Stimulated activated naive CD8-positive, alpha-beta T cell treated with anti-CD3 and anti-CD28 coated beads, Interleukin-15, Interleukin-2, amounts not matched to agents 100 ng/mL and 50 ng/mL, for 24 hours (primary cell): ENCODE measurements around the gene ZNF462.

Source experiments
- H3K27ac Mint-ChIP-seq: one replicate; pipeline ENCODE4 v1.8.0; 2021; ENCODE audit warnings: mild to moderate bottlenecking, mixed read lengths
- H3K27me3 Mint-ChIP-seq: one replicate; pipeline ENCODE4 v1.8.0; 2021; ENCODE audit warnings: mixed read lengths
- H3K36me3 Mint-ChIP-seq: one replicate; pipeline ENCODE4 v1.8.0; 2021; ENCODE audit warnings: low read depth, mixed read lengths
- H3K4me1 Mint-ChIP-seq: one replicate; pipeline ENCODE4 v1.8.0; 2021; ENCODE audit warnings: low read depth, mixed read lengths
- H3K4me3 Mint-ChIP-seq: one replicate; pipeline ENCODE4 v1.8.0; 2021; ENCODE audit warnings: mild to moderate bottlenecking, mixed read lengths
- H3K9me3 Mint-ChIP-seq: one replicate; pipeline ENCODE4 v1.8.0; 2021; ENCODE audit warnings: mixed read lengths

The ZNF462 gene

DNA sequence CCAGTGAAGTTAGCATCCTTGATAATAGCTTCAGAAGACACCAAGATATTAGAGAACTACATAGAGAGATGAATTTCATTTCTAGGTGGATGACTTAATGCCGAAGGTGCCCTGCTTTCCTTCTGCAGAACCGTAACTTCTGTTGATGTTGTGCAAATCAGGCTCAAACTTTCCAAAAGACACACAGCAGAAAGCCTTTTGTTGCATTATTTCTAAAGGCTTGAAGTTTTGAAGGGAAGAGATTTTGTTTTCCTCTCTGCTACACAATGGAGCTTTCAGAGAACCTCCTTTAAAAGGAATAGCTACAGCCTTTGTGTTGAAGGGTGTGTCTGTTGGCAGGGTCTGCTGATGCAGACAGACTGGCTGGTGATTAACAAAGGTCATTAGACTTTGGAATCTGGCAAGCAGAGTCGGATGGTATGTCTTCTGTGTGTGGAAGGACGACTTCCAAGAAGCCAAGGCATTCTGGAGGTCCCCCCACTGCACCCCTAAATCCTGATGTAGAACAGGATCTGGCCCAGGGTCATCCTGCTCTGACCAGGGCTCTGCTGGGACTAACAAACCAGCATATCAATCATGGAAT, 57.8 kb downstream of the ZNF462 start:
- no peaks in the 10 kb centered on the region for H3K27me3 Mint-ChIP-seq
- no peaks in the 10 kb centered on the region for H3K36me3 Mint-ChIP-seq
- H3K9me3 Mint-ChIP-seq: no peaks in the 10 kb centered on the region
- no peak overlapping the region for H3K27ac Mint-ChIP-seq
- H3K4me1 Mint-ChIP-seq: peaks cover 9% of the 10 kb centered on the region
- no peak overlapping the region for H3K4me3 Mint-ChIP-seq

DNA sequence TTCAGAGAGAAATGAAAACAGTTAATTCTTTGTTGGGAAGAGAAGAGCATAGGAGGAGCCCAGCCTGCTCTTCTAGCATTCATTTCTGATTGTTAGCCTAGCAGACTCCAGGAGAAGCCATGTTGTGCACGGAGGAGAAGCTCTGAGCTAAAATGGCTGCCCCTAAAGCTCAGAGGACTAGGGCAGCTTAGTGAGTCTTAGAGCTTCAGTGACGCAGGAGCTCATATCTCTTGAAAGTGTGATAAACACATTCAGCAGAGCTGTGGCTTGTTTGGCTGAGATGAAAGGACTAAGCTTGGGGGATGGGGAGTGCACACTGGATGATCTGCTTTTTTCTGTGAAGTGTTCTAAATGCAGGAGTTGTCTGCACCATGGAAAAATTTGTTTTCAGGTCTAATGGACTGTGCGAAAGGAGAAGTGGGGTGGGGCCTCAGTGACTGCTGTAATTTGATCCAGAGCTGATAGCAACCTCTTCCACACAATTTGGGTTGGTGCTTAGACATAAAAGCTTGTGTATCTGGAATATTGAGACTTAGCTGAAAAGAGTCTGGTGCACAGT, 58.5 kb downstream of the ZNF462 start:
- no peaks in the 10 kb centered on the region for H3K36me3 Mint-ChIP-seq
- H3K27me3 Mint-ChIP-seq: no peaks in the 10 kb centered on the region
- H3K4me1 Mint-ChIP-seq: peaks cover 9% of the 10 kb centered on the region
- peaks cover 1% of the 10 kb centered on the region for H3K9me3 Mint-ChIP-seq
- H3K4me3 Mint-ChIP-seq: no peak overlapping the region
- H3K27ac Mint-ChIP-seq: no peak overlapping the region

GRCh38 chr9:106922026-106922425, 59.1 kb downstream of the ZNF462 start:
- H3K36me3 Mint-ChIP-seq: no peaks in the 10 kb centered on the region
- H3K4me3 Mint-ChIP-seq: no peak overlapping the region
- peaks cover 3% of the 10 kb centered on the region for H3K9me3 Mint-ChIP-seq
- H3K27me3 Mint-ChIP-seq: no peaks in the 10 kb centered on the region
- no peak overlapping the region for H3K27ac Mint-ChIP-seq
- peaks cover 9% of the 10 kb centered on the region for H3K4me1 Mint-ChIP-seq

DNA sequence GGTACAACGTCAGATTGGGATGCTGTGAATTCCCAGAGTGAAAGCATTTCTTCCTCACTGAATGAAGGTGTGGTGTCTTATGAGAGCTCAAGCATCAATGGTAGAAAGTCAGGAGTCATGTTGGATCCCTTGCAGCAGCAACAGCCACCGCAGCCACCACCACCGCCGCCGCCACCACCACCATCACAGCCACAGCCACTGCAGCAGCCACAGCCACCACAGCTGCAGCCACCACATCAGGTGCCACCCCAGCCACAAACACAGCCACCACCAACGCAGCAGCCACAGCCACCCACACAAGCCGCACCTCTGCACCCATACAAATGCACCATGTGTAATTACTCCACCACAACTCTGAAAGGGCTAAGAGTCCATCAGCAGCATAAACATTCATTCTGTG, 62.4 kb downstream of the ZNF462 start:
- H3K27ac Mint-ChIP-seq: no peak overlapping the region
- peaks cover 9% of the 10 kb centered on the region for H3K4me1 Mint-ChIP-seq
- peaks cover 7% of the 10 kb centered on the region for H3K9me3 Mint-ChIP-seq
- no peaks in the 10 kb centered on the region for H3K27me3 Mint-ChIP-seq
- H3K4me3 Mint-ChIP-seq: no peak overlapping the region
- no peaks in the 10 kb centered on the region for H3K36me3 Mint-ChIP-seq

- Mint-ChIP-seq H3K36me3 (no peaks in the 10 kb centered on the region), H3K9me3 (peaks cover 7% of the 10 kb centered on the region), H3K4me1 (no peaks in the 10 kb centered on the region), H3K27me3 (no peaks in the 10 kb centered on the region), H3K27ac (no peak overlapping the region), H3K4me3 (no peak overlapping the region)
Measured at GRCh38 chr9:106927916-106928315, 65.0 kb downstream of the ZNF462 start.

DNA sequence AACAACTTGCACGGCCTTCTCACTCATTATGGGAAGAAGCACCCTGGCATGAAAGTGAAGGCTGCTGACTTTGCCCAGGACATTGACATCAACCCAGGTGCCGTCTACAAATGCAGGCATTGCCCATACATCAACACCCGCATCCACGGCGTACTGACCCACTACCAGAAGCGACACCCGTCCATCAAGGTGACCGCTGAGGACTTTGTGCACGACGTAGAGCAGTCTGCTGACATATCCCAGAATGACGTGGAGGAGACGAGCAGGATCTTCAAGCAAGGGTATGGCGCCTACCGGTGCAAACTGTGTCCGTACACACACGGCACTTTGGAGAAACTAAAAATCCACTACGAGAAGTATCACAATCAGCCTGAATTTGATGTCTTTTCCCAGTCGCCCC, 65.4 kb downstream of the ZNF462 start:
- H3K27me3 Mint-ChIP-seq: no peaks in the 10 kb centered on the region
- peaks cover 7% of the 10 kb centered on the region for H3K9me3 Mint-ChIP-seq
- no peak overlapping the region for H3K27ac Mint-ChIP-seq
- no peaks in the 10 kb centered on the region for H3K36me3 Mint-ChIP-seq
- H3K4me3 Mint-ChIP-seq: no peak overlapping the region
- no peaks in the 10 kb centered on the region for H3K4me1 Mint-ChIP-seq

DNA sequence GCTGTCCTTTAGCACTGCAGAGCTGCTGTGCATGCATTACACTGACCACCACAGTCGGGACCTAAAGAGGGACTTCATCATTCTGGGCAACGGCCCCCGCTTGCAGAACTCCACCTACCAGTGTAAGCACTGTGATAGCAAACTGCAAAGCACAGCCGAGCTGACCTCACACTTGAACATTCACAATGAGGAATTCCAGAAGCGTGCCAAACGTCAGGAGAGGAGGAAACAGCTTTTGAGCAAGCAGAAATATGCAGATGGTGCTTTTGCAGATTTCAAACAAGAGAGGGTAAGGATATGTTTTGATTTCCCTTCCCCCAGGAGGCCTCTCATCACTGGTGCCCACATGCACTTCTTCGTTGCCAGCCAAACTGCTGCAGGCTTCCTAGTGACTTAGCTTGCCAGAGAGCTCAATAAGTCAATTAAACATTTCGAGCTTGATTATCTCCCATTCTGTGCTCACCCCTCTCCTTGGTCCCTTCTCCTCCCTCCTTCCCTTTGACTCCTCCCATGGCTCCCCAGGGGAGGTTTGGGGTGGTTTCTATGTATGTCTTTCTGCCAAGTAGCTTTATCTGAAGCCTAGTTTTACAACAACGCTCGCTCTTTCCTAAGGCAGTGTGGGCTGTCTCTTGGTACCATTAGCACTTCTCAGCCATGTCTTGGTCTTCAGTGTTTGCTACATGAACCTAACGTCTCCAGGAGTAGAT, 66.7 kb downstream of the ZNF462 start:
- Mint-ChIP-seq H3K9me3 (peaks cover 7% of the 10 kb centered on the region), H3K27me3 (no peaks in the 10 kb centered on the region), H3K27ac (no peak overlapping the region)

DNA sequence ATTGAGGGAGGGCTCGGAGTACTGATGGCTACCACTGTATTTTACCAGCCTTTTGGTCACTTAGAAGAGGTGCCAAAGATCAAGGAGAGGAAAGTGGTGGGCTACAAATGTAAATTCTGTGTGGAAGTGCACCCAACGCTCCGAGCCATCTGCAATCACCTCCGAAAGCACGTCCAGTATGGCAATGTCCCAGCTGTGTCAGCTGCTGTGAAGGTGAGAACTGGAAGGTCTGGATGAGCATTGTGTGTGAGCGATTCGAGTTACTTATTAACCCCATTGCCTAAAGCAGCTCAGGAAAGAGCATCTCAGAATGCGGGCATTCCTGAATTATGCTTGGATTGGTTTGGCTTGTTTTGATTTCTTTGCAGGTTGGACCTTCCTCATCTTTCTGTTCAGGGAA, 67.5 kb downstream of the ZNF462 start:
- Mint-ChIP-seq H3K4me1 (no peaks in the 10 kb centered on the region), H3K36me3 (no peaks in the 10 kb centered on the region), H3K9me3 (peaks cover 7% of the 10 kb centered on the region), H3K4me3 (no peak overlapping the region), H3K27me3 (no peaks in the 10 kb centered on the region), H3K27ac (no peak overlapping the region)

More for the DNA sequence above, 66.7 kb downstream of the ZNF462 start:
- Mint-ChIP-seq H3K36me3 (no peaks in the 10 kb centered on the region), H3K4me3 (no peak overlapping the region), H3K4me1 (no peaks in the 10 kb centered on the region)

GRCh38 chr9:106931466-106931865, 68.5 kb downstream of the ZNF462 start:
- Mint-ChIP-seq H3K9me3 (peaks cover 5% of the 10 kb centered on the region), H3K27me3 (no peaks in the 10 kb centered on the region), H3K4me1 (no peaks in the 10 kb centered on the region), H3K36me3 (no peaks in the 10 kb centered on the region), H3K4me3 (no peak overlapping the region), H3K27ac (no peak overlapping the region)

- H3K27ac Mint-ChIP-seq: no peak overlapping the region
- no peak overlapping the region for H3K4me3 Mint-ChIP-seq
- no peaks in the 10 kb centered on the region for H3K27me3 Mint-ChIP-seq
- no peaks in the 10 kb centered on the region for H3K36me3 Mint-ChIP-seq
- H3K4me1 Mint-ChIP-seq: no peaks in the 10 kb centered on the region
- H3K9me3 Mint-ChIP-seq: peaks cover 4% of the 10 kb centered on the region
Measured at GRCh38 chr9:106932178-106932577, 69.2 kb downstream of the ZNF462 start.

- no peak overlapping the region for H3K27ac Mint-ChIP-seq
- H3K27me3 Mint-ChIP-seq: no peaks in the 10 kb centered on the region
- no peaks in the 10 kb centered on the region for H3K36me3 Mint-ChIP-seq
- no peak overlapping the region for H3K4me3 Mint-ChIP-seq
- peaks cover 4% of the 10 kb centered on the region for H3K9me3 Mint-ChIP-seq
- H3K4me1 Mint-ChIP-seq: no peaks in the 10 kb centered on the region
Measured at GRCh38 chr9:106932675-106933074, 69.7 kb downstream of the ZNF462 start.

- no peaks in the 10 kb centered on the region for H3K27me3 Mint-ChIP-seq
- no peaks in the 10 kb centered on the region for H3K36me3 Mint-ChIP-seq
- no peaks in the 10 kb centered on the region for H3K4me1 Mint-ChIP-seq
- H3K27ac Mint-ChIP-seq: no peak overlapping the region
- H3K9me3 Mint-ChIP-seq: peaks cover 4% of the 10 kb centered on the region
- H3K4me3 Mint-ChIP-seq: no peak overlapping the region
Measured at GRCh38 chr9:106933470-106933869, 70.5 kb downstream of the ZNF462 start.

GRCh38 chr9:106934442-106935238, 71.7 kb downstream of the ZNF462 start:
- peaks cover 4% of the 10 kb centered on the region for H3K9me3 Mint-ChIP-seq
- H3K4me1 Mint-ChIP-seq: no peaks in the 10 kb centered on the region
- H3K4me3 Mint-ChIP-seq: no peak overlapping the region
- H3K27me3 Mint-ChIP-seq: no peaks in the 10 kb centered on the region
- H3K36me3 Mint-ChIP-seq: no peaks in the 10 kb centered on the region
- no peak overlapping the region for H3K27ac Mint-ChIP-seq

GRCh38 chr9:106936680-106937079, 73.7 kb downstream of the ZNF462 start:
- Mint-ChIP-seq H3K27ac (no peak overlapping the region), H3K27me3 (no peaks in the 10 kb centered on the region), H3K4me3 (no peak overlapping the region), H3K4me1 (no peaks in the 10 kb centered on the region), H3K36me3 (no peaks in the 10 kb centered on the region), H3K9me3 (no peaks in the 10 kb centered on the region)

- no peaks in the 10 kb centered on the region for H3K4me1 Mint-ChIP-seq
- no peak overlapping the region for H3K27ac Mint-ChIP-seq
- no peak overlapping the region for H3K4me3 Mint-ChIP-seq
- H3K27me3 Mint-ChIP-seq: no peaks in the 10 kb centered on the region
- no peaks in the 10 kb centered on the region for H3K36me3 Mint-ChIP-seq
- no peaks in the 10 kb centered on the region for H3K9me3 Mint-ChIP-seq
Measured at GRCh38 chr9:106941916-106942315, 79.0 kb downstream of the ZNF462 start.
